ENCODE results near the gene PFN2. TPM values are rescaled to one million over a fixed set of nuclear protein-coding genes. Genes with fewer than 3 reads are reported as not detected.

Gene PFN2
- total and polyA plus RNA-seq, 10 donors, result 11.4 to 21.9 (median 17.8) TPM

DNA sequence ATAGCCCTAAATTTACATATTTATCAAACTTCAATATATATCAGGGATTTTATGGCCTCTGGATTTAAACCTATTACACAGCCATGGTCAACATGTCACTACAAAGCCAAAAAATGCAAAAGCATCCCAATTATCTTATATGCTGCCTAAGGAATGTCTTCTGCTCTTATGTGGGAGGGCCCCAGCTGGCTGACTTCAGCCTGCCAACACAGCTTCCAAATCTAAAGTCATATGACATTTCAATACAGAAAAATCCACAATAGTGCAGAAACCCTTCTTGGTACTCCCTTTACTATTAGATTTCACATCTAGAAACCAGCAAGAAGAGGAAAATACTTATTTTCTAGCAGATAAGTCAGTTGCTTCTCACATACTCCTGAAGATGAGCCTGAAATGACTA lies 6.4 kb downstream of the PFN2 start:
- TF ChIP-seq, protein P1, sequence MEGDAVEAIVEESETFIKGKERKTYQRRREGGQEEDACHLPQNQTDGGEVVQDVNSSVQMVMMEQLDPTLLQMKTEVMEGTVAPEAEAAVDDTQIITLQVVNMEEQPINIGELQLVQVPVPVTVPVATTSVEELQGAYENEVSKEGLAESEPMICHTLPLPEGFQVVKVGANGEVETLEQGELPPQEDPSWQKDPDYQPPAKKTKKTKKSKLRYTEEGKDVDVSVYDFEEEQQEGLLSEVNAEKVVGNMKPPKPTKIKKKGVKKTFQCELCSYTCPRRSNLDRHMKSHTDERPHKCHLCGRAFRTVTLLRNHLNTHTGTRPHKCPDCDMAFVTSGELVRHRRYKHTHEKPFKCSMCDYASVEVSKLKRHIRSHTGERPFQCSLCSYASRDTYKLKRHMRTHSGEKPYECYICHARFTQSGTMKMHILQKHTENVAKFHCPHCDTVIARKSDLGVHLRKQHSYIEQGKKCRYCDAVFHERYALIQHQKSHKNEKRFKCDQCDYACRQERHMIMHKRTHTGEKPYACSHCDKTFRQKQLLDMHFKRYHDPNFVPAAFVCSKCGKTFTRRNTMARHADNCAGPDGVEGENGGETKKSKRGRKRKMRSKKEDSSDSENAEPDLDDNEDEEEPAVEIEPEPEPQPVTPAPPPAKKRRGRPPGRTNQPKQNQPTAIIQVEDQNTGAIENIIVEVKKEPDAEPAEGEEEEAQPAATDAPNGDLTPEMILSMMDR (IDR thresholded peaks at IDR 0.05 in 8 of 11, conservative IDR thresholded peaks at IDR 0.05 in 3 of 11), result no peak
- TF ChIP-seq POLR2AphosphoS5 (IDR thresholded peaks at IDR 0.05), result no peak
- TF ChIP-seq POLR2A (IDR thresholded peaks at IDR 0.05), result no peak
- peaks cover 0 to 3% (median 0%) of the 10 kb centered on the region in 7 donors for H3K27me3 ChIP-seq (replicated peaks in 1 of 7)
- H3K4me3 ChIP-seq, result no peak overlapping the region
- H3K9me3 ChIP-seq, result no peaks in the 10 kb centered on the region
- H3K36me3 ChIP-seq, result peaks cover 0 to 39% (median 0%) of the 10 kb centered on the region in 6 donors
- intact Hi-C loops (cut with DNase I; ENCODE audit: low total_unique reads), result loop anchor here (10.0 kb wide), 1 partner anchor 221 kb away; no protein-coding TSS in a partner anchor
- no peak overlapping the region for H3K27ac ChIP-seq
- H3K4me1 ChIP-seq, result peaks cover 0 to 31% (median 7%) of the 10 kb centered on the region in 6 donors
- DNase-seq, result no peak

DNA sequence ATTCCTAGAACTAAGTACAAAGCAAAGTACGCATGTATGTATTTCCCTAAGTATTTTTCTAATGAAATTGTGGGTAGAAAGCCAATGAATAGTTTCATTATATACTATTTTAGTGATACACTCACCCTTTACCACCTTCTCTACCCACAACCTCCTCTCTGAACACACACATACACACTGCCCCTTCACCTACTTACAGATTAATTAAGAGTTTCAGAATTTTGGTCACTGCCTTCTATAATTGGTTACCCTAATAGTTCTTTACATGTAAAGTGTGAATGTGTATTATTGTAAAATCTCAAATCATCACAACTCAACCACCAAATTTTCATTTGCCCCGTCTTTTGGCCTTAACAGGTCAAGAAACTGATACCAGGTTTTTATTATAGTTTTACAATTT lies 7.2 kb downstream of the PFN2 start:
- peaks cover 0 to 46% (median 0%) of the 10 kb centered on the region in 6 donors for H3K36me3 ChIP-seq
- peaks cover 0 to 25% (median 5%) of the 10 kb centered on the region in 6 donors for H3K4me1 ChIP-seq
- H3K4me3 ChIP-seq, result no peak overlapping the region
- no peak overlapping the region for H3K27ac ChIP-seq
- 70 to 94% (median 93%) methylated on average over 2 of the region's 2 CpGs for WGBS, 5 donors
- H3K27me3 ChIP-seq (replicated peaks in 1 of 7), result no peaks in the 10 kb centered on the region
- no peaks in the 10 kb centered on the region for H3K9me3 ChIP-seq
- intact Hi-C loops (cut with DNase I; ENCODE audit: low total_unique reads), result loop anchor here (10.0 kb wide), 1 partner anchor 221 kb away; no protein-coding TSS in a partner anchor
- DNase-seq, result no peak
- TF ChIP-seq POLR2A (IDR thresholded peaks at IDR 0.05) (no peak), POLR2AphosphoS5 (IDR thresholded peaks at IDR 0.05) (no peak)
- TF ChIP-seq, protein P1 (IDR thresholded peaks at IDR 0.05 in 8 of 11, conservative IDR thresholded peaks at IDR 0.05 in 3 of 11), result no peak

- Histone ChIP-seq H3K36me3 (peaks cover 0 to 49% (median 0%) of the 10 kb centered on the region in 6 donors), H3K4me3 (no peak overlapping the region), H3K27ac (no peak overlapping the region), H3K27me3 (replicated peaks in 1 of 7) (no peaks in the 10 kb centered on the region), H3K4me1 (peaks cover 0 to 15% (median 5%) of the 10 kb centered on the region in 6 donors), H3K9me3 (no peaks in the 10 kb centered on the region)
- TF ChIP-seq POLR2AphosphoS5 (IDR thresholded peaks at IDR 0.05) (no peak), POLR2A (IDR thresholded peaks at IDR 0.05) (no peak)
- TF ChIP-seq, protein P1 (IDR thresholded peaks at IDR 0.05 in 8 of 11, conservative IDR thresholded peaks at IDR 0.05 in 3 of 11), result no peak
- DNase-seq, result no peak
- intact Hi-C loops (cut with DNase I; ENCODE audit: low total_unique reads), result no loop called here
Measured at GRCh38 chr3:149959443-149959842, 11.3 kb downstream of the PFN2 start.

DNA sequence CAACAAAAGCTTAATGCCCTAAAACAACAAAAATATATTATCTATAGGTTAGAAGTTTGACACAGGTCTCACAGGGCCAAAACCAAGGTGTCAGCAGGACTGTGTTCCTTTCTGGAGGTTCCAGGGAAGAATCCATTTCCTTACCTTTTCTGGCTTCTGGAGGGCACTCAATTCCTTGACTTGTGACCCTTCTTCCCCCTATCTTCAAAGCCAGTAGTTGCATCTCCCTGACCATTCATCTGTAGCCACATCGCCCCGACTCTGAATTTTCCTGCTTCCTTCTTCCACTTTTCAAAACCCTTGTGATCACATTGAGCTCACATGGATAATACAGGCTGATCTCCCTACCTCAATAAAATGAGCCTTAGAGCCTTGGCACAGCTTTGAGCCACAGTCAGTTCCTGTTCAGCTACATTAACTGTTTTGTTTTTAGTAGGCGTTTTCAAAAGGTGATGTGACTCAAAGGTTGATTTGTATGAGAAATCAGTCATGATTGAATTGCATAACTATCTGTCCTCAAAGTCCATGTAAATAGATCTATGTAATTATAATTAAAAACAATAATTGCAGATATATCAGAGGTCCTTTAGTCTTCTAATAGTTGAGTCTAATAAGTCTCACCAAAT lies 12.4 kb downstream of the PFN2 start:
- intact Hi-C loops (cut with DNase I; ENCODE audit: low total_unique reads), result no loop called here
- Histone ChIP-seq H3K4me3 (no peak overlapping the region), H3K4me1 (peaks cover 0 to 26% (median 12%) of the 10 kb centered on the region in 6 donors), H3K27me3 (replicated peaks in 1 of 7) (no peaks in the 10 kb centered on the region), H3K9me3 (no peaks in the 10 kb centered on the region), H3K36me3 (peaks cover 0 to 41% (median 0%) of the 10 kb centered on the region in 6 donors), H3K27ac (no peak overlapping the region)
- no peak for DNase-seq
- TF ChIP-seq POLR2A (IDR thresholded peaks at IDR 0.05) (no peak), POLR2AphosphoS5 (IDR thresholded peaks at IDR 0.05) (no peak)
- TF ChIP-seq, protein P1 (IDR thresholded peaks at IDR 0.05 in 8 of 11, conservative IDR thresholded peaks at IDR 0.05 in 3 of 11), result no peak
- WGBS, 5 donors, result 76 to 87% (median 83%) methylated on average over 3 of the region's 3 CpGs
